ENCODE measurements around the gene GRIN2D. TPM values are rescaled to one million over a fixed set of nuclear protein-coding genes. Genes with fewer than 3 reads are reported as not detected.

The GRIN2D gene
- total and polyA plus RNA-seq, 2 of the 8 experiments (the other 6 are each of a cell fraction or from before 2014, with no cell fraction given) = 2.2 to 12.4 TPM

DNA sequence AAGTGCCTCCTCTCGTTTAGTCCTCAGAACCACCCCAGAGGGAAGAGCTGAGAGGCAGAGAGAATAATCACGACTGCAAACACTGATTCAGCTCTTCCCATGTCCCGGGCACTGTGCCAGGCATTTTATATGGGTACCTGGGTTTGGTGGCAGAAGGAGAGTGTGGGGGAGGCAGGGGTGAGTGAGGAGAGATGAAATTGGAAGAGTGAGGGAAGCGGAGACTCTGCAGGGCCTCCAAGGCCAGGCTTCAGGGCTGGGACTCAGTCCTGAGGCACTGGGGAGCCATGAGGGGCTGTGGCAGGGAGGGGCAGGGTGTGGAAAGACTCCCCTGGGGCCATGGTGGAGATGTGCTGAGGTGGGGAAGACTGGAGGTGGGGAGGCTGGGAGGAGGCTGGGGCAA, 20.6 kb upstream of the GRIN2D start (continued):
- TF ChIP-seq, protein P1, sequence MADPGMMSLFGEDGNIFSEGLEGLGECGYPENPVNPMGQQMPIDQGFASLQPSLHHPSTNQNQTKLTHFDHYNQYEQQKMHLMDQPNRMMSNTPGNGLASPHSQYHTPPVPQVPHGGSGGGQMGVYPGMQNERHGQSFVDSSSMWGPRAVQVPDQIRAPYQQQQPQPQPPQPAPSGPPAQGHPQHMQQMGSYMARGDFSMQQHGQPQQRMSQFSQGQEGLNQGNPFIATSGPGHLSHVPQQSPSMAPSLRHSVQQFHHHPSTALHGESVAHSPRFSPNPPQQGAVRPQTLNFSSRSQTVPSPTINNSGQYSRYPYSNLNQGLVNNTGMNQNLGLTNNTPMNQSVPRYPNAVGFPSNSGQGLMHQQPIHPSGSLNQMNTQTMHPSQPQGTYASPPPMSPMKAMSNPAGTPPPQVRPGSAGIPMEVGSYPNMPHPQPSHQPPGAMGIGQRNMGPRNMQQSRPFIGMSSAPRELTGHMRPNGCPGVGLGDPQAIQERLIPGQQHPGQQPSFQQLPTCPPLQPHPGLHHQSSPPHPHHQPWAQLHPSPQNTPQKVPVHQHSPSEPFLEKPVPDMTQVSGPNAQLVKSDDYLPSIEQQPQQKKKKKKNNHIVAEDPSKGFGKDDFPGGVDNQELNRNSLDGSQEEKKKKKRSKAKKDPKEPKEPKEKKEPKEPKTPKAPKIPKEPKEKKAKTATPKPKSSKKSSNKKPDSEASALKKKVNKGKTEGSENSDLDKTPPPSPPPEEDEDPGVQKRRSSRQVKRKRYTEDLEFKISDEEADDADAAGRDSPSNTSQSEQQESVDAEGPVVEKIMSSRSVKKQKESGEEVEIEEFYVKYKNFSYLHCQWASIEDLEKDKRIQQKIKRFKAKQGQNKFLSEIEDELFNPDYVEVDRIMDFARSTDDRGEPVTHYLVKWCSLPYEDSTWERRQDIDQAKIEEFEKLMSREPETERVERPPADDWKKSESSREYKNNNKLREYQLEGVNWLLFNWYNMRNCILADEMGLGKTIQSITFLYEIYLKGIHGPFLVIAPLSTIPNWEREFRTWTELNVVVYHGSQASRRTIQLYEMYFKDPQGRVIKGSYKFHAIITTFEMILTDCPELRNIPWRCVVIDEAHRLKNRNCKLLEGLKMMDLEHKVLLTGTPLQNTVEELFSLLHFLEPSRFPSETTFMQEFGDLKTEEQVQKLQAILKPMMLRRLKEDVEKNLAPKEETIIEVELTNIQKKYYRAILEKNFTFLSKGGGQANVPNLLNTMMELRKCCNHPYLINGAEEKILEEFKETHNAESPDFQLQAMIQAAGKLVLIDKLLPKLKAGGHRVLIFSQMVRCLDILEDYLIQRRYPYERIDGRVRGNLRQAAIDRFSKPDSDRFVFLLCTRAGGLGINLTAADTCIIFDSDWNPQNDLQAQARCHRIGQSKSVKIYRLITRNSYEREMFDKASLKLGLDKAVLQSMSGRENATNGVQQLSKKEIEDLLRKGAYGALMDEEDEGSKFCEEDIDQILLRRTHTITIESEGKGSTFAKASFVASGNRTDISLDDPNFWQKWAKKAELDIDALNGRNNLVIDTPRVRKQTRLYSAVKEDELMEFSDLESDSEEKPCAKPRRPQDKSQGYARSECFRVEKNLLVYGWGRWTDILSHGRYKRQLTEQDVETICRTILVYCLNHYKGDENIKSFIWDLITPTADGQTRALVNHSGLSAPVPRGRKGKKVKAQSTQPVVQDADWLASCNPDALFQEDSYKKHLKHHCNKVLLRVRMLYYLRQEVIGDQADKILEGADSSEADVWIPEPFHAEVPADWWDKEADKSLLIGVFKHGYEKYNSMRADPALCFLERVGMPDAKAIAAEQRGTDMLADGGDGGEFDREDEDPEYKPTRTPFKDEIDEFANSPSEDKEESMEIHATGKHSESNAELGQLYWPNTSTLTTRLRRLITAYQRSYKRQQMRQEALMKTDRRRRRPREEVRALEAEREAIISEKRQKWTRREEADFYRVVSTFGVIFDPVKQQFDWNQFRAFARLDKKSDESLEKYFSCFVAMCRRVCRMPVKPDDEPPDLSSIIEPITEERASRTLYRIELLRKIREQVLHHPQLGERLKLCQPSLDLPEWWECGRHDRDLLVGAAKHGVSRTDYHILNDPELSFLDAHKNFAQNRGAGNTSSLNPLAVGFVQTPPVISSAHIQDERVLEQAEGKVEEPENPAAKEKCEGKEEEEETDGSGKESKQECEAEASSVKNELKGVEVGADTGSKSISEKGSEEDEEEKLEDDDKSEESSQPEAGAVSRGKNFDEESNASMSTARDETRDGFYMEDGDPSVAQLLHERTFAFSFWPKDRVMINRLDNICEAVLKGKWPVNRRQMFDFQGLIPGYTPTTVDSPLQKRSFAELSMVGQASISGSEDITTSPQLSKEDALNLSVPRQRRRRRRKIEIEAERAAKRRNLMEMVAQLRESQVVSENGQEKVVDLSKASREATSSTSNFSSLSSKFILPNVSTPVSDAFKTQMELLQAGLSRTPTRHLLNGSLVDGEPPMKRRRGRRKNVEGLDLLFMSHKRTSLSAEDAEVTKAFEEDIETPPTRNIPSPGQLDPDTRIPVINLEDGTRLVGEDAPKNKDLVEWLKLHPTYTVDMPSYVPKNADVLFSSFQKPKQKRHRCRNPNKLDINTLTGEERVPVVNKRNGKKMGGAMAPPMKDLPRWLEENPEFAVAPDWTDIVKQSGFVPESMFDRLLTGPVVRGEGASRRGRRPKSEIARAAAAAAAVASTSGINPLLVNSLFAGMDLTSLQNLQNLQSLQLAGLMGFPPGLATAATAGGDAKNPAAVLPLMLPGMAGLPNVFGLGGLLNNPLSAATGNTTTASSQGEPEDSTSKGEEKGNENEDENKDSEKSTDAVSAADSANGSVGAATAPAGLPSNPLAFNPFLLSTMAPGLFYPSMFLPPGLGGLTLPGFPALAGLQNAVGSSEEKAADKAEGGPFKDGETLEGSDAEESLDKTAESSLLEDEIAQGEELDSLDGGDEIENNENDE (IDR thresholded peaks at IDR 0.05; ENCODE audit: insufficient replicate concordance, low read length) = no peak
- TF ChIP-seq SRF (IDR thresholded peaks at IDR 0.05; ENCODE audit: low read depth, low read length) (no peak), RNF2 (IDR thresholded peaks at IDR 0.05; ENCODE audit: borderline replicate concordance, low read depth, low read length, missing control alignments, poor library complexity, severe bottlenecking) (no peak), MAFK (IDR thresholded peaks at IDR 0.05; ENCODE audit: low read depth, low read length) (no peak), EZH2 (IDR thresholded peaks at IDR 0.05; ENCODE audit: low read depth, low read length, severe bottlenecking) (no peak), JUND (IDR thresholded peaks at IDR 0.05; ENCODE audit: low read length) (no peak)

Measured in H1 (cell line).